ENCODE data around the gene GJD2.

GJD2 gene

DNA sequence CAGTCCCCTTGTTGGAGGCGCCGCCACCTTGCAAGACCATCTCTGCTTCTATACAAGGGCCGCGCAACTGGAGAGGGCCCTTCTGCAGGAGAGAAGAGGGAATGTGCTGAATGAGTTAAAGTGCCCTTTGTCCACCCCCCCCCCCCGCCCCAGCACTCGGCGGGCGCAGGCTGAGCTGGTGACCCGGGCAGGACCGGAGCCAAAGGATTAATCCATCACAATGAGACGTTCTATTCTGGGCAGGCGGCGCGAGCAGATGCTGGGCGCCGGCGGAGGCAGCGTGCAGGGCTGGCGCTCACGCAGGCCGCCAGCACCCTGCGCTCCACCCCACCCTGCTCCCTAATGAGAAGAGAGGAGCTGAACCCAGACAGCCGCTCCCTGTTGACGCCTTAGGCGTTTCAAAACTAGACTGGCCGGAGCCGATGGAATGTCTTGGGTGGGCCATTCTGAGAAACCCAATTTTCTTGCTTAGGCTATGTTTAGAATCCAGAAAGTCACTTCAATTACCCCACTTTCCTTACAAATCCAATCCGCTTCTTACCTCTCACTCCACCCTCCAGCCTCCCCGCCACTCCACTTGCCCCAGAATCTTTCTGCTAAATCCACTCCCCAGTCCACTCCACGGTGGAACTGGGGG is 32.9 kb downstream of the GJD2 start:
- Histone ChIP-seq H3F3A (ENCODE audit: insufficient read depth, low read length) (no peaks in the 10 kb centered on the region), H4K20me1 (ENCODE audit: insufficient read depth, low read length) (no peaks in the 10 kb centered on the region), H3K4me3 (ENCODE audit: low read depth, low read length, poor library complexity, severe bottlenecking) (no peak overlapping the region), H3K9me2 (ENCODE audit: low read depth, low read length) (no peaks in the 10 kb centered on the region), H3K79me2 (ENCODE audit: insufficient read depth, low read length) (no peaks in the 10 kb centered on the region), H3K36me3 (ENCODE audit: insufficient read depth, low read length) (no peaks in the 10 kb centered on the region), H3K4me2 (ENCODE audit: low read length) (no peak overlapping the region), H3K27ac (ENCODE audit: low read depth, low read length, poor library complexity, severe bottlenecking) (no peak overlapping the region), H3K4me1 (ENCODE audit: insufficient read depth, low read length, severe bottlenecking) (no peaks in the 10 kb centered on the region), H2AFZ (ENCODE audit: low read length) (no peak overlapping the region), H3K27me3 (ENCODE audit: insufficient read depth, low read length) (no peaks in the 10 kb centered on the region), H3K9me3 (ENCODE audit: low read length) (no peaks in the 10 kb centered on the region), H3K9ac (ENCODE audit: low read length) (no peak overlapping the region)
- TF ChIP-seq, protein P1, sequence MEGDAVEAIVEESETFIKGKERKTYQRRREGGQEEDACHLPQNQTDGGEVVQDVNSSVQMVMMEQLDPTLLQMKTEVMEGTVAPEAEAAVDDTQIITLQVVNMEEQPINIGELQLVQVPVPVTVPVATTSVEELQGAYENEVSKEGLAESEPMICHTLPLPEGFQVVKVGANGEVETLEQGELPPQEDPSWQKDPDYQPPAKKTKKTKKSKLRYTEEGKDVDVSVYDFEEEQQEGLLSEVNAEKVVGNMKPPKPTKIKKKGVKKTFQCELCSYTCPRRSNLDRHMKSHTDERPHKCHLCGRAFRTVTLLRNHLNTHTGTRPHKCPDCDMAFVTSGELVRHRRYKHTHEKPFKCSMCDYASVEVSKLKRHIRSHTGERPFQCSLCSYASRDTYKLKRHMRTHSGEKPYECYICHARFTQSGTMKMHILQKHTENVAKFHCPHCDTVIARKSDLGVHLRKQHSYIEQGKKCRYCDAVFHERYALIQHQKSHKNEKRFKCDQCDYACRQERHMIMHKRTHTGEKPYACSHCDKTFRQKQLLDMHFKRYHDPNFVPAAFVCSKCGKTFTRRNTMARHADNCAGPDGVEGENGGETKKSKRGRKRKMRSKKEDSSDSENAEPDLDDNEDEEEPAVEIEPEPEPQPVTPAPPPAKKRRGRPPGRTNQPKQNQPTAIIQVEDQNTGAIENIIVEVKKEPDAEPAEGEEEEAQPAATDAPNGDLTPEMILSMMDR (IDR thresholded peaks at IDR 0.05; ENCODE audit: low read length) = no peak
- no peak for TF ChIP-seq EZH2 (IDR thresholded peaks at IDR 0.05; ENCODE audit: borderline replicate concordance, low read length)

- Histone ChIP-seq H3K27me3 (ENCODE audit: insufficient read depth, low read length) (no peaks in the 10 kb centered on the region), H3K79me2 (ENCODE audit: insufficient read depth, low read length) (no peaks in the 10 kb centered on the region), H3K9me3 (ENCODE audit: low read length) (no peaks in the 10 kb centered on the region), H4K20me1 (ENCODE audit: insufficient read depth, low read length) (no peaks in the 10 kb centered on the region), H3K27ac (ENCODE audit: low read depth, low read length, poor library complexity, severe bottlenecking) (no peak overlapping the region), H3K4me3 (ENCODE audit: low read depth, low read length, poor library complexity, severe bottlenecking) (no peak overlapping the region), H3K9ac (ENCODE audit: low read length) (no peak overlapping the region), H3K4me2 (ENCODE audit: low read length) (no peak overlapping the region), H3K9me2 (ENCODE audit: low read depth, low read length) (no peaks in the 10 kb centered on the region), H3K4me1 (ENCODE audit: insufficient read depth, low read length, severe bottlenecking) (no peaks in the 10 kb centered on the region), H3K36me3 (ENCODE audit: insufficient read depth, low read length) (no peaks in the 10 kb centered on the region), H3F3A (ENCODE audit: insufficient read depth, low read length) (no peaks in the 10 kb centered on the region), H2AFZ (ENCODE audit: low read length) (no peak overlapping the region)
- no peak for TF ChIP-seq EZH2 (IDR thresholded peaks at IDR 0.05; ENCODE audit: borderline replicate concordance, low read length)
- TF ChIP-seq, protein P1 (IDR thresholded peaks at IDR 0.05; ENCODE audit: low read length) = no peak
These were observed 33.5 kb downstream of the GJD2 start for GRCh38 chr15:34721157-34721801.

GRCh38 chr15:34719695-34720094 is 35.1 kb downstream of the GJD2 start:
- Histone ChIP-seq H3K4me2 (ENCODE audit: low read length) (no peak overlapping the region), H3K9ac (ENCODE audit: low read length) (no peak overlapping the region), H3K9me3 (ENCODE audit: low read length) (no peaks in the 10 kb centered on the region), H4K20me1 (ENCODE audit: insufficient read depth, low read length) (no peaks in the 10 kb centered on the region), H3F3A (ENCODE audit: insufficient read depth, low read length) (no peaks in the 10 kb centered on the region), H3K4me3 (ENCODE audit: low read depth, low read length, poor library complexity, severe bottlenecking) (no peak overlapping the region), H3K79me2 (ENCODE audit: insufficient read depth, low read length) (no peaks in the 10 kb centered on the region), H2AFZ (ENCODE audit: low read length) (no peak overlapping the region), H3K4me1 (ENCODE audit: insufficient read depth, low read length, severe bottlenecking) (no peaks in the 10 kb centered on the region), H3K27ac (ENCODE audit: low read depth, low read length, poor library complexity, severe bottlenecking) (no peak overlapping the region), H3K36me3 (ENCODE audit: insufficient read depth, low read length) (no peaks in the 10 kb centered on the region), H3K27me3 (ENCODE audit: insufficient read depth, low read length) (no peaks in the 10 kb centered on the region), H3K9me2 (ENCODE audit: low read depth, low read length) (no peaks in the 10 kb centered on the region)
- TF ChIP-seq, protein P1 (IDR thresholded peaks at IDR 0.05; ENCODE audit: low read length) = no peak
- no peak for TF ChIP-seq EZH2 (IDR thresholded peaks at IDR 0.05; ENCODE audit: borderline replicate concordance, low read length)
